Stimulated activated CD8-positive, alpha-beta memory T cell treated with anti-CD3 and anti-CD28 coated beads, Interleukin-7, amount 100 ng/mL, for 1 hour (primary cell): Measurements from ENCODE around the gene NAALADL2.

Experiments used
- DNase-seq, 2 donors: peaks; one replicate each; pipeline ENCODE4 v3.0.0-alpha.2; 2020; ENCODE audit warnings: low read depth in 2 of 2

The NAALADL2 gene

DNA sequence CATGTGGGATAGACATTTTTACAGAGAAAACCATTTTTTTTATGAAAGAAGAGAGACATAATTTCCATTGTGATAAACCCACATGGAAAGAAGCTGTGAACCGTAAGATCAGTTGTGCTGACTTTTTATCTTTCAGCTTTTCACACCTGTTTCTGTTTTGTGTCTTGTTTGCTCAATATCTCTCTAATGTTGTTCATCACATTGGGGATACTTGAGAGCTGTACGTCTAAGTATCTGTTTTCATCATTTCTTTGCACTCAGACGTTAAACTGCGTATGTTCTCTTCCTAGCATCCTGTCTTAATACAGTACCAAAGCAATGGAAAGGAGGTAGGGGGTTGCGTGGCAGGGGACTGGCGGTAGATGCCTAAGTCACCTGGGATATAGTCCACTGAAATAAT lies 449.0 kb downstream of the NAALADL2 start:
- DNase-seq, result no peak

DNA sequence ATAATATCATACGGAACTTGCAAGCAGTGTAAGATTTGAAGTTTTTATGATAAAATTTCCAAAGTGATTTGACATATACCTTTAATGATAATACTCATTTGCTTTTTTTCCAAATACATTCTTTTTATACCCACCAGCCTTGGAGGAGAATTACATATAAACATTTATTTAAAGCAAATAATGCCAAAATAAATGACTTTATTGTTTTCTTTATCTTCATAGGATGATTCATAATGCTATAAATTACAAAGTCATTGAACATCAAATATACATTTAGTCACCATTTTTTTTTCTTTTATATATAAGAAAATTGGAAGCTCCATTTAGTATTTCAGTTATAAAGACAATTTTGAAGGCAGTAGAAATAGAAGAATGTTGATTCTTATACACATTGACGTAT lies 450.9 kb downstream of the NAALADL2 start:
- DNase-seq, result no peak

DNA sequence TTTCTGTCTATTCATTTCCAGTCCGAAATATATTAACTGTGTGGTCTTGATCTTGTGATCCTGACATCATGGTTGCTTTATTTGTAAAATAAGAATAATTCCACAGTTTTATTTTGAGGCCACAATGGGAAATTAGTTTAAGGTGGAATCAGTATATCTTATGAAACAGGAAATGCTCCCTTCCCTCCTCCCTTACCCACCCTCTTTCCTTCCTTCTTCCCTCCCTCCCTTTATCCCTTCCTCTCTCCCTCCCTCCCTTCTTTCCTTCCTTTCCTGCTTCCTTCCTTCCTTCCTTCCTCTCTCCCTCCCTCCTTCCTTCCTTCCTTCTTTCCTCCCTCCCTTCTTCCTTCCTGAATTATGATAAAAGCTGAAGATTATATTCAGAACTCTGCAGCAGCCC lies 452.3 kb downstream of the NAALADL2 start:
- DNase-seq, result no peak

DNA sequence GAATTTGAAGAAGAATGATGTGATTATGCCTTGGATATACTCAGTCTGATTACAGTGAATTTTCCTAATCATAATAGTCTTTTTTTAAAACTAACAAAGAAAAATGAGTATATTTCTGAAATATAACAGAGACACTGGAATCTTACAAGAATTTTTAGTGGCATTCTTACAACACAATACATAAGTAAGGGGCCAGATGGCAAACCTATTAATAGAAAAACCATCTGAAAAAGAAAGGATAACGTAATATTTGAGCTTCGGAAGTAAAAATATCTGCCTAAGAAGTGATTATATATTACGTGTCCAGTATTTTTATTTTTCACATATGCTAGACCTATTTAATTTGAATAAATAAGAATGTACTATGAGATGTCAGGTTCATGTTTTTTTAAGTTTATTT lies 452.8 kb downstream of the NAALADL2 start:
- no peak for DNase-seq

DNA sequence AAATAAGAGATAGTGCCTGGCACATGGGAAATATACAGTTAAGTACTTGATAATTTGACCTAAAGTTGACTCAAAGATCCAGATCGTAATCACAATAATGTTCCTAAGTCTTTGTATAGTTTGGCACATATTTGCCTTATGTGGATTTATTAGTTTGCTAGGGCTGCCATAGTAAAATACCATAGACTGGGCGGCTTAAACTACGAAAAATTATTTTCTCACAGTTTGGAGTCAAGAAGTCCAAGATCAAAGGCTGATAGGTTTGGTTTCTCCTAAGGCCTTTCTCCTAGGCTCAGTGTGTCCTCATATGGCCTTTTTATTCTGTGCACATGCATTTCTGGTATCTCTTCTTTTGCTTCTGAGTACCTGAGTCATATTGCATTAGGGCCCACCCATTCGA lies 453.7 kb downstream of the NAALADL2 start:
- DNase-seq, result no peak

DNA sequence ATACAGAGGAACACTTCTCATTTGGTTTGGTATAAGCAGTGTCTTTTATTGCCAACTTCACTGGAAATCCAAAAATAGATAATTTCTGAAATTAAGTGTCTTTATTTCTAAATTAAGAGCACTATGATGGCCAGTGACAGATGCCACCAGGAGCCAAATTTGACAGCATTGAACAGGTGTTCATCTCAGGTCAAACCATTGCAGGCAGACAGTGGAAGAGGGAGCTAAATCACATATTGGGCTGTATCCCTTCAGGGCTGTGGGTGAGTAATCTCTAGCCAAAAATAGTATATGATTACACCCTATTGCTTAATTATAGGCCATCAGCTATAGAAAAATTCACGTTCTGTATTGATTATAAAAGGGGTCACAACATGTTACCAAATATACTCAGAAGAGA lies 457.7 kb downstream of the NAALADL2 start:
- no peak for DNase-seq

DNA sequence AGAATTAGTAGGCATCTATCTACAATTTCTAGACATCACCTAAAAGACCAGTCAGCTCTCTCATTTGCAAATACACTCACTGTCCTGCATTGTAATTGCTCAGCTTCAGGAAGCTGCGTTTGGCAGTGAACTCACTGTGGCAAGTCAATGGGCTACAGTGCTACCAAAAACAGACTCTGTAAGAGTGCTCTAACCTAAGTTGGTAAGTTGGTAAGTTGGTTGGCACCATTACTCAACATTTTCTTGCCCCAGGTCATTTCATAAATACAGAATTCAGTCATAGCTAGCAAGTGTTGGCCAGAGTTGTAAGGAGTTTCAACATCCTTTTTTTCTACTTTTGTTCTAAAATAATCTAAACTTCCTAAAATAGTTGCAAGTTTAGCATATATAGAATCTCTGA lies 466.3 kb downstream of the NAALADL2 start:
- no peak for DNase-seq

DNA sequence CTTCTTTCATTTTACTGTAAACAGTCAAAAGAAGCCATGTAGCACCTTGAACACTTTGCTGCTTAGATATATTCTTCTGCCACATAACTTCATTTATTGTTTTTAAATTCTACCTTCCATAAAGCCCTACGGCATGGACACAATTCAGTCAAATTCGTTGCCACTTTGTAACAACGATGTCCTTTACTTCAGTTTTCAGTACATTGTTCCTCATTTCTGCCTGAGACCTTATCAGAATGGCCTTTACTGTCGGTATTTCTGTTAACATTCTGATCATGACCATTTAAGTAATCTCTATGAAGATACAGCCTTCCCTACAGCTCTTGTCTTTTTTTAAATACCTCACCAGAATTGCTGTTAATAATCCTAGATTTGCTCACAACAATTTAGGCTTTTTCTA lies 466.9 kb downstream of the NAALADL2 start:
- DNase-seq, result no peak

DNA sequence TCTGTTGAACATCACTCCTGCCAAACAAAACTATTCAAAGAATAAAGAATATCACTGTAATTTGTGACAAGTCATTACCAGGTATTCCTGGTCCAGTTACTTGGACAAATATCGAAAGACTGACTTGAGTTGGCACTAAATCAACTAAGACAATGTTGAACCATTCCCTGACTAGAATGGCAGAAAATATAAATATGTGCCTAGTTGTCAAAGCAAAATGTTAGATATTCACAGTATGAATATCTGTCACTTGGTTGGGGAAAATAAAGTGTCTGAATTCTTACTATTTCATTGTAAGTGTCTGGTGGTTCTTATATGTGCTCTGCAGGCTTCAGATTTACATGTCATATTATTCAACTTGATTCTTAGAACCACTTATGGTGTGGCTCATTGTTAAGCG lies 470.2 kb downstream of the NAALADL2 start:
- DNase-seq, result no peak

DNA sequence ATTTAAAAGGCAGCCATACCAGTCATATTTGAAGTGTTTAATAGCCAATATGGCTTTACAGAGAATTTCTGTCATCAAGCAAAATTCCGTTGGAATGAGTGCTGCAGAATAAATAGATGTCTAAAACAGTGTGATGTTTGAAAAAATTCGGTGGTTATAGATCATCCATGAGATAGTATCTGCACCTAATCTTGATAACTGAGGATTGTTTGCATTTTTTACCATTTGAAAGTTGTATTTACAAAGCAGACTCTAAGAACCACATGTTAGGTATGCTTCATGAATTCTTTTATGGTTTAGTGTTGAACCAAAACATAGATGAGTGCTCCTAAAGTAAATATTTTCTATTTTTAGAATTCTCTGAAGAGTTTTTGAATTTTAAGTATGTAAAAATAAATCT lies 476.1 kb downstream of the NAALADL2 start:
- no peak for DNase-seq

DNA sequence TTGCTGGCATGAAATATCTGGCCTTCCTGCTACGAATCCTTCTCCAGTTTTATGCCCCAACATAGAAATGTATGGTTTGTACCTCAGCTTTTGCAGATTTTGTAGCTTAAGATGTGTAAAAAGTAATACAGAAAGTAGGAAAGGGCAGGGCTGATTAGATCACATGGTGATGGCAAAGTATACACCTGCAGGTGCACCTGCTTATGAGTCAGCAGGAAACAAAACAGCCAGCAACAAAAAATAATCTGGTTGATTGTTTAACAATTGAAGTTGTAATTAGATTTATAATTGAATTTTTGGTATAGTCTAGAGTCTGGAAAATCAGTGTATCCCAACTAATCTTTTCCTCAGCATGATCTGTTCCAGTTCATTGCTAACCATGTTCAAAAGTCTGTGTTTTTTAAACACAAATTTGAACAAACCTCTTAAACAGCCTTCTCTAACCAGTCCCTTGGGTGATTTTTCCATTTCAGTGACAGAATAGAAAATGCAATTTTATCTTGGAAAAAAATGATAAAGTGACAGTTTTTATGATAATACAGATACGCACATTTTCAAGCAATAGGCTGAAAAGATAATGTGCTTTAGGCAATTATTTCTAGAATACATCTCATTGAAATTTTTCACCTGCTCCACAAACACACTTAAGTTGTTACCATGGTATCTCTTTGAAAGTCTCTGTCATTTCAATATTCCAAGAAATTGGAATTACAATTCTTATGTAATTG lies 477.4 kb downstream of the NAALADL2 start:
- DNase-seq, result no peak

DNA sequence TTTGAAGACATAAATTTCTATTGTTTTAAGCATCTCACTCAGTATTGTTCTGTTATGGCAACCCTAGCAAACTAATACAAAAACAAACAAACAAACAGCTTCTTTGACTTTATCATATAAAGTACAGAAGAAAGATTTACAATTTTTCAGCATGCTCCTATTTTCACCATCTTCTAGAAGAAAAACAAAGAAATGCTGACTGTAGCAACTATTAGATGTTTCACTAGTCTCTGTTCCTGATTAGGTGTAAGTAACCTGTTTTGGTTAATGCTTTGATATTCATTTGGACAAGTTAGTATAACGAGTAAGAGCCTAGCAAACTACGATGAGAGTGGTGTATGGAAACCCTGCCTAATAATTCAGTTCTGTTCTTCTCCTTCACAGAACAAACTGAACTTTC lies 478.5 kb downstream of the NAALADL2 start:
- DNase-seq, result no peak

DNA sequence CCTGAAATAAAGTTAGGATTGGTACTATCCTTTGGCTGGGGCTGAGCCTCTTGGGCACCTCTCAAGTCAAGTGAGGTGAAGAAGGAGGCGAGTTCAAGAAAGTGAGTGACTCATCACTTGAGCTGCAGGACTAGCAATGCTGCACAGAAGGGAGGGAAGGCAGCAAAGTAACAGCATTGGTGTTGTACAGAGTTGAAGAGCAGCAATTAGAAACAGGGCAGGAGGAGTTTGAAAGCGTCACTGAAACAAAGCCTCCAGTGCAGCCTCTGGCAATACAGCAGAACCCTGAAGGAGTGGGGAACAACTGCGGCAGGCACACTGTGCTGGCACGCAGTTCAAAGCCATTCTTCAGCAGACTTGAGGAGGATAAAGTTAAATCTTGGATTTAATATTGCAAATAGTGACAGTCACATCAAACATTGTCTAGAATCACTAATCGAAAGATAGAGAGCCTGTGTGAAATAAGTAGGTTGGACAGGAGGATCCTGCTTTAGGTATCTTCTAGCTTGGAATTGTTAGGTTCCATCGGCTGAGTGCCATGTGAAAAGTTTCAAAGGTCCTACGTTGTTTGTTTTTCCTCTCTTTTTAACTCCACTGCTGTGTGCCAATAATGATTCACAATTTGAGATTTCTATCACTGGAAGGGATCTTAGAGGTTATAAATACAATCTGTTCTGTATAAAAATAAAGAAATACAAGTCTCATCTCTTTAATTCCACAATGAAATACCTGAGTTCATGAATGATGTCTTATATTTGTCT lies 479.8 kb downstream of the NAALADL2 start:
- DNase-seq, result no peak

DNA sequence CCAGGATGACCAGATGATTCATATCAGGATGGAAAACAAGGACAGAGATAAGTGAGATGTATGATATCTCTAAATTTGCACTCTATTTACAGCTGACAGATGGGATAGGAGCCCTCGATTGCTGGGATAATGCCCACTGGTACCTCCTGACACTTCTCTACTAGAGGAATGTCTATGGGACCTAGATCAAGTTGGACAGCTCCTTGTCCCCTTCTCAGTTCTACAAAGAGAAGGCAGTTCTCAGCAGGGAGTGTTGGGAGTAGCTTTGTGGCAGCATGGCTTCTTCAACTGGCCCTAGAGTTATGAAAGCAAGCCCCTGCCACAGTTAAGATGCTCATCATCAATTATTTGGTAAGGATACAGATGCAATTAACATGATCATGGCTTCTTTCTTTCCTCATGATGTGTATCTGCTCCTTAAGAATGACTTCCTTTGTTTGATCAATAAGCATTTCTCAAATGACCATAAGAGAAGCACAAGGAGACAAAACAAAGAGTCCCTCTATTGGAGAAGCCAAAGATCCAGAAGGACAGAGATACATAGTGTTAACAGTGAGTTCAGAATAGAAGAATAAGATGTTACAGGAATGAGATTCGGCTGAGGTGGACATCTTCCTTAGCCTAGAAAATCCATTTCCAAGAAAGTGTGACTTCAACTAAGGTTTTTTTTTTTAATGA lies 481.3 kb downstream of the NAALADL2 start:
- no peak for DNase-seq

DNA sequence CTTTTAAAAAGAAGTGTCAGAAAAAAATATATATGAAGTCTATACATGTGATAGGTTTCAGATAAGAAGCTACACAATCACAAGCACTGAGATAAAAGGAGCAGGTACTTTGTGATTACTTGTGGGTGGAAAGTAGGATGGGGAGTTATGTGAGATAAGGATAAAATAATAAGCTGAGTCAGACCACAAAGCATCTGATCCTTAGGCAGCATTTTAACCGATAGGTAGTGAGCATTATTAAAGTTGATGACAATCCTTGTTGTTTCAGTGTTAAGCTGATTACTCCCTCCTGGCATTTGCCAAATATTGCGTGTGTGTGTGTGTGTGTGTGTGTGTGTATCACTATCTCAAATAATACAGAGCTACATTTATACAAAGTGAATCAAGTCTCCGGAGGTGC lies 483.1 kb downstream of the NAALADL2 start:
- DNase-seq, result no peak

DNA sequence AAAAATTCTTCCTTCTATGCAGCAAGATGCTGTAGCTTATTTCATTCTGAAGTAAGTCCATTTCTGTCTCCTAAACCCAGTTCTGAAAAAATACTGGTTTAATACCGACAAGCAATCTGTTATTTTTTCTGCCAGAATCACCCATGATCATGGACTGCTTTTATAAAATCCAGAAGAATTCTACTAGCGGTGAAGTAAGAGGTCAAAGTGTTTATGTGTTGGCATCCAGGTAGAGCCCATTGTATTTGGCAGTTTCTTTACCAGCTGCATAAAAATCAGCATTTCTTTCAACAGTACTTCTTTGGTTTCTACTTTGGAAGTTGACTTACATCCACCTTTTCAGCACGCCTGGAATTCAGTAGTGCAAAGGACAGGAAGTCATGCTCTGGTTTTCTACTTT lies 484.8 kb downstream of the NAALADL2 start:
- no peak for DNase-seq

DNA sequence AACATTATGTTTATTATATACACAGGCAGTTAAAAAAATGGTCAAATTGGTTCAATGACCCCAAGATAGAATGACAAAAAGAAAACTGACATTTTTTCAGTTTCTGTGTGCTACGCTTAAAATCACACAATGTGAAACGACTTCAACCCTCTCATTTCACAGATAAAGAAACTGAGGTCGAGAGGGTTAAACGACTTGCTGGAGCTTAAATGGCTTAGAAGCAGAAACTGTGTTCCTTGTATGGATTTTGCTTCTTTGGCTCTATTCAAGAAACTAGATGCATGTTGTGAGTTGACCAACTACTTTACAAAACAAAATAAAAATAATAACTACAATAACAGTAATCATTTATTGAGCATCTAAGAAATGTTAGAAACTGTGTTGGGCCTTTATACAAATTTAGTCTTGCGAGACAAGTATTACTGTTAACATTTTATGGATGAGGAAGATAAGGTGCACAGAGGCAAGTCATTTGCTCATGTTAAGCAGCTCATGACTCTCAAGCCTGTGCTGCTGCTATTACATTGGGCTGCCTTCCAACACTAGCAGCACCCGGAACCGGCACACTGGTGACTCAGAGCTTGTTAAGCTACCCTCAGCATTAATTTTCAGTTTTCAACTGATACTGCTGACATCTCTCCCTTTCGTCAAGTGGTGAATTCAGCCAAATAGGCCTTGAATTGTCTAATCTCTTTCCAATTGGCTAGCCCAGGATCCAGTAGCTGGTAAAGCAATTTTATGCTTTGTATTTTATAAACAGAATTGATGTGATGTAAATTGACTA lies 487.6 kb downstream of the NAALADL2 start:
- no peak for DNase-seq

DNA sequence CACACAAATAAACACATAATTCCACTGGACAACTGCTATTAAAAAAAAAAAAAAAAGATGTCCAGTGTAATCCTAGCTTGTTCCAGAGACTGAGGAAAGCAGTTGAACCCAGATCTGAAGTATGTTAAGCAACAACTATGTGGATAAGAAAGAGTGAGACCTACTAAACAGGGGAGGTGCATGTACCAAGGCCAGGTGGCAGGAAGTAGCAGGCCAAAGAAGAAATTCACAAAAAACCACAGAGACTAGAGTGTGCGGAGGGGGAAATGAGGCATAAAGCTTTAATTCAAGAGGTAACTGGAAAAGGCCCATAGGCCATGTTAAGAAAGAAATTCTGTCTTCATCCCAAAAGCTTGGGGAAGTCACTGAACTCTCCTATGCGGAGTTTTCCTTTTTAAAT lies 490.0 kb downstream of the NAALADL2 start:
- no peak for DNase-seq

DNA sequence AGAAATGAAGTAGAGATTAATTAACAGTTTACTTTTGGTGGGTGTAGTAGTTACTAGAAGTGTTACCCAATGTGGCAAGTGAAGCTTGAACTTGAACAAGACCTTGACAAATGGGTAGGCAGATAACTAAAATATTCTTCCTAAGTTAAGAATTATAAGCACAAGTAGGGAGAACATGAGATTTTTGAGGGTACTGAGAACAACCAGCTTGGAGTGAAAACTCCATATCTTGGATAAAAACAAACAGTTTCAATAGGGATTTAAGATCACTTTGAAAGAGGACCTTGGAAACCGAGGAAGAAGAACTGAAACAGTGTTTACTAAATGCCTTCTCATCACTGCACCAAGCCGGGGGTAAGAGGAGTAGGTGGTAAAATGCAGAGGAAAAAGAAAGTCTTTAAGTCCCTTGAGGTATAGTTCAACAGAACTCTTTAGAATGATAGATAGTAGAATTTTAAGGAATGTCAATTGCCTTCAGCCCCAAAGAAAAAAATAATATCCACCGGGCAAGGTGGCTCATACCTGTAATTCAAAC lies 496.7 kb downstream of the NAALADL2 start:
- no peak for DNase-seq

DNA sequence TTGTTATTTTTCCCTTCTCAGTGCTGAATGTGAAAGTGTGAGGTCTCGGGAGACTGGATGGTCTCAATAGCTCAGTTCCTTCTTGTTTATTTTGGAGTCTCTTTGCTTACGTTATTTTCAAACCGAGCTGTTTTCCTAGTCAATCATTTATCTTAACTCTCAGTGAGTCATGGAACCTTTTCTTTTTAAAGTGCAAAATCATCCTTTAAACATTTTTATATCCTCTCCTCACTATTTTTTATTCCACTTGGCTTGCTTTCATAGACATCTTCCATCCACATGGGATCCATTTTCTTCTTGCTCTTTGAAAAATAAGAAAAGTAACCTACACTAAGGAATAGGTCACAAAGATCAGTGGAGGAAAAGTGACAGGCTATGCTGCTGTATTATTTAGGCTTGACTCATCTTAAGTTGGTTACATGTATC lies 497.8 kb downstream of the NAALADL2 start:
- DNase-seq, result no peak

DNA sequence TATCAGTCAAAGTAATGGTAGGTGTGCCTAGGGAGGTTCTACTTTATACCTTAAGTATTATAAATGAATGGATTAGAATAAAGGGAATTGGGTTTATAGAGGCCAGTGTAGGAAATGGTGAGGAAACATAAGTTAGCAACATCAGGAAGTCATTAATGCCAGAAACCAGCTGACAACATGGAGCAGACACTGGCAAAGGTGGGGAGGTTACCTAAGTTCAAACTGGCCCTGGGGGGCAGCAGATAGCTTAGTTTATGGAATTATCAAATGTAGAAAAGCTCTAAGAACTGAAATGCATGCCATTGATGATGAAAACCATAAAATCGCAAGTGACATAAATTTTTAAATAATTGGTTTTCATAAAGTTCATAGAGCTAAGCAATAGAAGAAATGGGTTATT lies 498.6 kb downstream of the NAALADL2 start:
- no peak for DNase-seq

DNA sequence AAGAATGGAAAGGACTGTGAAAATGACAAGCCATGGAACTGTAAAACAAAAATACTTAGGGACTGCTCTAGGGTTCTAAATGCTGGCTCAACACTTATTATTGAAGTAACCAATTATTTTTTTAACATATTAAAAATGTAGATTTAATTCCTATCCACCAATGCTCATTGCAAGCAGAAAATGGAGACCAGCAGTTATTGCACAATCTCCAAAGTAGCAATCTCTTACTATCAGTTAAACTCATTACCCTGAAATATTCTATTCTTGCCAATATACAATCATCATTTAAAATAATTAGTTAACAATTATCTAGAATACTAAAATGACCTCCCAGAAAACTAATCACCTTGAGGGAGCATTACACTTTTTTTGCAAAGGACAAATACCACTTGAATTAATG lies 499.8 kb downstream of the NAALADL2 start:
- no peak for DNase-seq
